Measurements from ENCODE around the gene CRTC2. TPM values are rescaled to one million over a fixed set of nuclear protein-coding genes. Genes with fewer than 3 reads are reported as not detected.
"Not testable (repeated sequence)": the region's sequence is repeated elsewhere in the genome, so short reads cannot be mapped to it uniquely, and the experiment has no call there.

CRTC2 gene
- total RNA-seq, 1 donor from 2014 or later: 107 TPM

GRCh38 chr1:153932156-153933131 lies 26.0 kb downstream of the CRTC2 start:
- intact Hi-C loops (cut with micrococcal nuclease): no loop called here

GRCh38 chr1:153929981-153930948 lies 28.1 kb downstream of the CRTC2 start:
- intact Hi-C loops (cut with micrococcal nuclease): no loop called here

GRCh38 chr1:153929426-153929825 lies 29.0 kb downstream of the CRTC2 start:
- intact Hi-C loops (cut with micrococcal nuclease): no loop called here

- intact Hi-C loops (cut with micrococcal nuclease): no loop called here
Observed at GRCh38 chr1:153928791-153929341, 29.5 kb downstream of the CRTC2 start.

- intact Hi-C loops (cut with micrococcal nuclease): no loop called here
Observed at GRCh38 chr1:153928245-153928644, 30.2 kb downstream of the CRTC2 start.

- intact Hi-C loops (cut with micrococcal nuclease): no loop called here
Observed at GRCh38 chr1:153926405-153926804, 32.0 kb downstream of the CRTC2 start.

GRCh38 chr1:153922972-153923925 lies 35.2 kb downstream of the CRTC2 start, which contains the start of gene GATAD2B:
GATAD2B (minus strand) TSS chr1:153922972; CDS start chr1:153828347, 94,625 bp downstream.
- intact Hi-C loops (cut with micrococcal nuclease): loop anchor here (1.0 to 5.0 kb wide), 20 partner anchors 22 to 1014 kb away; partner anchors contain the start of genes ATP8B2, CHTOP, CREB3L4 and HAX1

- intact Hi-C loops (cut with micrococcal nuclease): loop anchor here (2.0 to 5.0 kb wide), 7 partner anchors 55 to 1015 kb away; partner anchors contain the start of genes ATP8B2, PMVK, SNAPIN and UBAP2L
Observed at GRCh38 chr1:153922076-153922971, 36.1 kb downstream of the CRTC2 start.

- intact Hi-C loops (cut with micrococcal nuclease): loop anchor here (2.0 to 5.0 kb wide), 8 partner anchors 33 to 1016 kb away; partner anchors contain the start of genes ATP8B2, PMVK, SNAPIN and UBAP2L
Observed at GRCh38 chr1:153921803-153922075, 36.7 kb downstream of the CRTC2 start.

GRCh38 chr1:153921080-153921802 lies 37.2 kb downstream of the CRTC2 start:
- intact Hi-C loops (cut with micrococcal nuclease): loop anchor here (2.0 to 5.0 kb wide), 6 partner anchors 32 to 1016 kb away; partner anchors contain the start of genes ATP8B2, PMVK and SNAPIN

GRCh38 chr1:153919876-153920852 lies 38.2 kb downstream of the CRTC2 start:
- intact Hi-C loops (cut with micrococcal nuclease): loop anchor here (1.0 to 5.0 kb wide), 7 partner anchors 31 to 1017 kb away; partner anchors contain the start of genes ATP8B2, PMVK and SNAPIN

- intact Hi-C loops (cut with micrococcal nuclease): no loop called here
Observed at GRCh38 chr1:153916297-153916696, 42.1 kb downstream of the CRTC2 start.

- intact Hi-C loops (cut with micrococcal nuclease): no loop called here
Observed at GRCh38 chr1:153912349-153912748, 46.1 kb downstream of the CRTC2 start.

- intact Hi-C loops (cut with micrococcal nuclease): not testable (repeated sequence)
Observed at GRCh38 chr1:153910560-153910959, 47.9 kb downstream of the CRTC2 start.

GRCh38 chr1:153908071-153908470 lies 50.3 kb downstream of the CRTC2 start:
- intact Hi-C loops (cut with micrococcal nuclease): no loop called here

- intact Hi-C loops (cut with micrococcal nuclease): no loop called here
Observed at GRCh38 chr1:153907134-153907533, 51.3 kb downstream of the CRTC2 start.

GRCh38 chr1:153906396-153906795 lies 52.0 kb downstream of the CRTC2 start:
- intact Hi-C loops (cut with micrococcal nuclease): no loop called here
